ENCODE data around the gene GPC5. TPM values are rescaled to one million over a fixed set of nuclear protein-coding genes. Genes with fewer than 3 reads are reported as not detected.

The GPC5 gene
- total and polyA plus RNA-seq, 2 of the 13 experiments (the other 11 are each of a cell fraction or from before 2014, with no cell fraction given) = 0.02 to 0.07 TPM

DNA sequence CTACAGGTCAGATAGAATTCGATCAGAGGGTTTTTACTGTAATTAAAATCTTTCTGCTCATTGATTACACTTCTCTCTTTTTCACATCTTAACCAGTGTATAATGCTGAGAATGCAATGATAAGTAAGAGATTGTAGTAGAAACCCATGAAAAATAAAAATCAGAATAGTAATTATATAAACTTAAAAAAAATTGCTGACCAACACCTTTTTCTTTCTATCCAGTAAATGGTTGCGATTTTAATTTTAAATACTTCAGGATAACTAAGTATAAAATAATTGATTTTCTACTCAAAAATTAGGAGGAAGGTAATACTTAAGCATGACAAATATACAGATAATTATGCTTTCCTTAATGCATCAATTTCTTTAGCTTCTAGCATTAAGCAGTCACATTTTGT, 917.6 kb downstream of the GPC5 start:
- no peak for TF ChIP-seq MBD4 (IDR thresholded peaks at IDR 0.05; ENCODE audit: borderline replicate concordance, low read length)
- TF ChIP-seq EZH2 (conservative IDR thresholded peaks at IDR 0.05; ENCODE audit: low read depth, low read length) = no peak
- no peak for TF ChIP-seq BRD4 (CRISPR knock-in tag; IDR thresholded peaks at IDR 0.05)
- TF ChIP-seq MAFF (IDR thresholded peaks at IDR 0.05; ENCODE audit: low read depth, low read length) = peak; percentile 46; the same call in 1 of the 2 replicates
- TF ChIP-seq MAFK (conservative IDR thresholded peaks at IDR 0.05 in 1 of 2, IDR thresholded peaks at IDR 0.05 in 1 of 2; ENCODE audit: low read length in 2 of 2) = peak in 1 of 2 experiments; percentile 74; a peak in 3 of 4 replicates
- TF ChIP-seq FOXJ3 (CRISPR knock-in tag; IDR thresholded peaks at IDR 0.05; ENCODE audit: borderline replicate concordance) = no peak
- Histone ChIP-seq H3K9ac (ENCODE audit: insufficient read depth, low read depth, low read length) (no peak overlapping the region), H3K36me3 (replicated peaks in 1 of 2; ENCODE audit: control insufficient read depth in 1 of 2, insufficient read depth in 2 of 2, low read length in 2 of 2) (no peaks in the 10 kb centered on the region), H3K79me2 (ENCODE audit: insufficient read depth, low read length) (no peaks in the 10 kb centered on the region), H3K4me1 (ENCODE audit: insufficient read depth, low read length) (no peaks in the 10 kb centered on the region), H3K27me3 (ENCODE audit: control insufficient read depth in 1 of 2, insufficient read depth in 2 of 2, low read length in 2 of 2) (no peaks in the 10 kb centered on the region), H4K20me1 (ENCODE audit: insufficient read depth, low read length) (no peaks in the 10 kb centered on the region), H3K27ac (ENCODE audit: extremely low read length, insufficient read depth, low read length) (no peak overlapping the region), H2AFZ (ENCODE audit: low read length) (no peak overlapping the region), H3K4me3 (replicated peaks in 1 of 3; ENCODE audit: insufficient read depth in 1 of 3, low read depth in 2 of 3, low read length in 3 of 3) (no peak overlapping the region), H3K9me3 (ENCODE audit: low read length) (no peaks in the 10 kb centered on the region), H3K4me2 (ENCODE audit: low read depth, low read length) (no peak overlapping the region)
- FAIRE-seq (no peak), DNase-seq (ENCODE audit: low spot score) (no peak), ATAC-seq (no peak)
- CTCF ChIA-PET (ENCODE audit: low intra/inter-chr PET ratio, low total read pairs) = no interaction called here
- POLR2A ChIA-PET = no interaction called here
- BruUV-seq (replicated peaks) = no TSS peak
- WGBS (ENCODE audit: low lambda C conversion rate) = 23% methylated on average over 2 of the region's 2 CpGs
- in situ Hi-C loops (cut with HindIII; ENCODE audit: extremely low pct_ligation_motif_present, low pct_unique_long_range_greater_than_20kb) (no loop called here), intact Hi-C loops (cut with micrococcal nuclease; ENCODE audit: unreplicated experiment) (no loop called here)

DNA sequence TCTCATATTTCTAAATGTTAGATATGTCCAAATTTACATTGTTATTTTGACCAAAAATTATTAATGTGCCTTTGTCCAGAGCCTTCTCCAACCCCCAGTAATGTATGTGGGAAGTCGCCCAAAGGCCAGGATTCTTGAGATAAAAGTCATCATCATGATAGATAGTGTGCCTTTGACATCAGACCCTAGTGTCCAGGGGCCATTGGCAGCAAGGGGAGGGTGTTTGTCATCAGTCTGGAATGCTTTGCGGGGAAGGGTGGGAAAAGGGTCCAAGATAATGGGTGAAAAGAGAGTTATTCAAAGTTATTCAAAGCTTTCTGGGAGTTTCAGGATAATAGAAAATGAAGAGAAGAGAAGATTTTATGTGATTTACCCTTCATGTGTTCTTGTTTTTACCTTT, 918.6 kb downstream of the GPC5 start:
- no peaks in the 10 kb centered on the region for H3K9me3 ChIP-seq (ENCODE audit: low read length)
- no peak overlapping the region for H3K9ac ChIP-seq (ENCODE audit: insufficient read depth, low read depth, low read length)
- no peaks in the 10 kb centered on the region for H3K36me3 ChIP-seq (replicated peaks in 1 of 2; ENCODE audit: control insufficient read depth in 1 of 2, insufficient read depth in 2 of 2, low read length in 2 of 2)
- ChIA-PET POLR2A (no interaction called here), CTCF (ENCODE audit: low intra/inter-chr PET ratio, low total read pairs) (no interaction called here)
- intact Hi-C loops (cut with micrococcal nuclease; ENCODE audit: unreplicated experiment) = no loop called here
- no peak overlapping the region for H3K27ac ChIP-seq (ENCODE audit: extremely low read length, insufficient read depth, low read length)
- in situ Hi-C loops (cut with HindIII; ENCODE audit: extremely low pct_ligation_motif_present, low pct_unique_long_range_greater_than_20kb) = no loop called here
- no peak overlapping the region for H3K4me3 ChIP-seq (replicated peaks in 1 of 3; ENCODE audit: insufficient read depth in 1 of 3, low read depth in 2 of 3, low read length in 3 of 3)
- H3K4me1 ChIP-seq (ENCODE audit: insufficient read depth, low read length) = no peaks in the 10 kb centered on the region
- no peak overlapping the region for H2AFZ ChIP-seq (ENCODE audit: low read length)
- FAIRE-seq = no peak
- DNase-seq (ENCODE audit: low spot score) = no peak
- no peaks in the 10 kb centered on the region for H3K27me3 ChIP-seq (ENCODE audit: control insufficient read depth in 1 of 2, insufficient read depth in 2 of 2, low read length in 2 of 2)
- 1% methylated on average over 2 of the region's 2 CpGs for WGBS (ENCODE audit: low lambda C conversion rate)
- no peaks in the 10 kb centered on the region for H4K20me1 ChIP-seq (ENCODE audit: insufficient read depth, low read length)
- H3K4me2 ChIP-seq (ENCODE audit: low read depth, low read length) = no peak overlapping the region
- ATAC-seq = no peak
- no TSS peak for BruUV-seq (replicated peaks)
- no peaks in the 10 kb centered on the region for H3K79me2 ChIP-seq (ENCODE audit: insufficient read depth, low read length)
- no peak for TF ChIP-seq POGZ (CRISPR knock-in tag; IDR thresholded peaks at IDR 0.05)
- no peak for TF ChIP-seq ZNF460 (CRISPR knock-in tag; IDR thresholded peaks at IDR 0.05; ENCODE audit: borderline replicate concordance)
- TF ChIP-seq HMG20B (CRISPR knock-in tag; conservative IDR thresholded peaks at IDR 0.05) = no peak
- TF ChIP-seq ZNF737 (CRISPR knock-in tag; IDR thresholded peaks at IDR 0.05; ENCODE audit: borderline replicate concordance) = no peak
- TF ChIP-seq ZNF160 (CRISPR knock-in tag; IDR thresholded peaks at IDR 0.05) = no peak
- TF ChIP-seq, protein P1, sequence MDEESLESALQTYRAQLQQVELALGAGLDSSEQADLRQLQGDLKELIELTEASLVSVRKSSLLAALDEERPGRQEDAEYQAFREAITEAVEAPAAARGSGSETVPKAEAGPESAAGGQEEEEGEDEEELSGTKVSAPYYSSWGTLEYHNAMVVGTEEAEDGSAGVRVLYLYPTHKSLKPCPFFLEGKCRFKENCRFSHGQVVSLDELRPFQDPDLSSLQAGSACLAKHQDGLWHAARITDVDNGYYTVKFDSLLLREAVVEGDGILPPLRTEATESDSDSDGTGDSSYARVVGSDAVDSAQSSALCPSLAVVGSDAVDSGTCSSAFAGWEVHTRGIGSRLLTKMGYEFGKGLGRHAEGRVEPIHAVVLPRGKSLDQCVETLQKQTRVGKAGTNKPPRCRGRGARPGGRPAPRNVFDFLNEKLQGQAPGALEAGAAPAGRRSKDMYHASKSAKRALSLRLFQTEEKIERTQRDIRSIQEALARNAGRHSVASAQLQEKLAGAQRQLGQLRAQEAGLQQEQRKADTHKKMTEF (CRISPR knock-in tag; IDR thresholded peaks at IDR 0.05) = no peak
- no peak for TF ChIP-seq ZNF792 (CRISPR knock-in tag; IDR thresholded peaks at IDR 0.05)
- no peak for TF ChIP-seq CREB1 (IDR thresholded peaks at IDR 0.05)
- TF ChIP-seq CREB1 (CRISPR knock-in tag; IDR thresholded peaks at IDR 0.05) = no peak
- no peak for TF ChIP-seq PITX1 (CRISPR knock-in tag; IDR thresholded peaks at IDR 0.05)
- TF ChIP-seq HNF4A (CRISPR knock-in tag; IDR thresholded peaks at IDR 0.05) = no peak
- TF ChIP-seq, protein P2, sequence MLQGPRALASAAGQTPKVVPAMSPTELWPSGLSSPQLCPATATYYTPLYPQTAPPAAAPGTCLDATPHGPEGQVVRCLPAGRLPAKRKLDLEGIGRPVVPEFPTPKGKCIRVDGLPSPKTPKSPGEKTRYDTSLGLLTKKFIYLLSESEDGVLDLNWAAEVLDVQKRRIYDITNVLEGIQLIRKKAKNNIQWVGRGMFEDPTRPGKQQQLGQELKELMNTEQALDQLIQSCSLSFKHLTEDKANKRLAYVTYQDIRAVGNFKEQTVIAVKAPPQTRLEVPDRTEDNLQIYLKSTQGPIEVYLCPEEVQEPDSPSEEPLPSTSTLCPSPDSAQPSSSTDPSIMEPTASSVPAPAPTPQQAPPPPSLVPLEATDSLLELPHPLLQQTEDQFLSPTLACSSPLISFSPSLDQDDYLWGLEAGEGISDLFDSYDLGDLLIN (CRISPR knock-in tag; IDR thresholded peaks at IDR 0.05; ENCODE audit: borderline replicate concordance) = no peak
- no peak for TF ChIP-seq RCOR2 (CRISPR knock-in tag; IDR thresholded peaks at IDR 0.05)
- no peak for TF ChIP-seq ZFP82 (CRISPR knock-in tag; IDR thresholded peaks at IDR 0.05; ENCODE audit: borderline replicate concordance)
- TF ChIP-seq ZNF530 (CRISPR knock-in tag; IDR thresholded peaks at IDR 0.05; ENCODE audit: low read depth) = no peak

Measured in HepG2 (cell line).